Left ventricle myocardium inferior (tissue), 1 donor: Measurements from ENCODE around the gene COX6B1. TPM values are rescaled to one million over a fixed set of nuclear protein-coding genes. Genes with fewer than 3 reads are reported as not detected.

Experiments
- DNase-seq: peaks from one replicate; pipeline ENCODE4 v3.0.0-alpha.2; 2020
- H3K27ac ChIP-seq: fragments of 200-600 bp; replicated peaks from 2 replicates; pipeline ENCODE4 v1.8.0; 2021
- H3K27me3 ChIP-seq: fragments of 200-600 bp; 2 replicates; pipeline ENCODE4 v1.8.0; 2021; ENCODE audit warnings: low read depth
- H3K36me3 ChIP-seq: fragments of 200-600 bp; 2 replicates; pipeline ENCODE4 v1.8.0; 2021
- H3K4me1 ChIP-seq: fragments of 200-600 bp; 2 replicates; pipeline ENCODE4 v1.8.0; 2021
- H3K4me3 ChIP-seq: fragments of 200-600 bp; 2 replicates; pipeline ENCODE4 v1.8.0; 2021; ENCODE audit warnings: mild to moderate bottlenecking, moderate library complexity
- H3K9me3 ChIP-seq: fragments of 200-600 bp; replicated peaks from 2 replicates; pipeline ENCODE4 v1.8.0; 2021
- intact Hi-C: fragments of 100-400 bp; cut with micrococcal nuclease; formaldehyde crosslinking; loops from one replicate; pipeline ENCODE4 v1.11.0; 2022
- total RNA-seq: library from RNA; stranded (reverse); fragmentation: NEBNext Ultra II Directional; extraction: Animal tissue kit (Norgen Biotek cat#: 25700); gene quantifications from one replicate; pipeline ENCODE4 v1.2.1, GENCODE V29; 2021
- TF ChIP-seq, protein P1 (sequence below): fragments of 200-600 bp; IDR thresholded peaks from 2 replicates; pipeline ENCODE4 v1.8.0; 2021; ENCODE audit warnings: antibody characterized with exemption, mild to moderate bottlenecking, borderline replicate concordance
- donor health status: DM: no; HTN: yes; CAD: no; lungs with severe emphysema.

COX6B1 gene
- total RNA-seq, 1 donor from 2014 or later, result 1,365 TPM

DNA sequence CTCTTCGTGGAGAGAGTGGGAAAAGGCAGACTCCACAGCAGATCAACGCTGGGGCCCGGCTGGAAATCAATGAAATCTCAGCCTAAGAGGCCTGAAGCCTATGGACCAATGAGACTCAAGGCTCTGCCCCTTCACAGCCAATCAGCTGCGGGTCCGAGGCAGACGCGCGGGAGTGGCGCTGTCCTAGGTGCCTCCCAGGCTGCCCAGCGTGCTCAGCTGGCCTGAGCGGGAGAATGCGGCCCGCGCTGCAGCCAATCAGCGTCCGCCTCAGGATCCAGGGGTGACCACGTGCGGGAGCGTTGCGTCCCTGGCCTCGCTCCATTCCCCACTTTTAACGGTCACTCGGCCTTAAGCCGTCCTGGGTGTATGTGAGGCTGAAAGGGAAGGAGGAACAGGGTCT is 56.1 kb downstream of the COX6B1 start, which contains the start of gene ZBTB32:
ZBTB32 (plus strand) TSS at position 341 of the 400 bp plus-strand sequence. CDS start 10,069 bp downstream, outside the sequence.
- TF ChIP-seq, protein P1, sequence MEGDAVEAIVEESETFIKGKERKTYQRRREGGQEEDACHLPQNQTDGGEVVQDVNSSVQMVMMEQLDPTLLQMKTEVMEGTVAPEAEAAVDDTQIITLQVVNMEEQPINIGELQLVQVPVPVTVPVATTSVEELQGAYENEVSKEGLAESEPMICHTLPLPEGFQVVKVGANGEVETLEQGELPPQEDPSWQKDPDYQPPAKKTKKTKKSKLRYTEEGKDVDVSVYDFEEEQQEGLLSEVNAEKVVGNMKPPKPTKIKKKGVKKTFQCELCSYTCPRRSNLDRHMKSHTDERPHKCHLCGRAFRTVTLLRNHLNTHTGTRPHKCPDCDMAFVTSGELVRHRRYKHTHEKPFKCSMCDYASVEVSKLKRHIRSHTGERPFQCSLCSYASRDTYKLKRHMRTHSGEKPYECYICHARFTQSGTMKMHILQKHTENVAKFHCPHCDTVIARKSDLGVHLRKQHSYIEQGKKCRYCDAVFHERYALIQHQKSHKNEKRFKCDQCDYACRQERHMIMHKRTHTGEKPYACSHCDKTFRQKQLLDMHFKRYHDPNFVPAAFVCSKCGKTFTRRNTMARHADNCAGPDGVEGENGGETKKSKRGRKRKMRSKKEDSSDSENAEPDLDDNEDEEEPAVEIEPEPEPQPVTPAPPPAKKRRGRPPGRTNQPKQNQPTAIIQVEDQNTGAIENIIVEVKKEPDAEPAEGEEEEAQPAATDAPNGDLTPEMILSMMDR, result no peak
- Histone ChIP-seq H3K36me3 (no peaks in the 10 kb centered on the region), H3K27me3 (peaks cover 31% of the 10 kb centered on the region), H3K27ac (no peak within 1 kb of the TSS), H3K4me1 (peaks cover 16% of the 10 kb centered on the region), H3K9me3 (no peaks in the 10 kb centered on the region), H3K4me3 (no peak within 1 kb of the TSS)
- DNase-seq, result no peak
- intact Hi-C loops, result no loop called here

Other genes starting within 250 kb of the COX6B1 start
- gene FFAR2, start 200.1 kb upstream of the COX6B1 start, total RNA-seq, result 0.27 TPM
- gene KRTDAP, start 157.9 kb upstream of the COX6B1 start, total RNA-seq, result not detected
- 7.9 TPM for gene DMKN, start 134.7 kb upstream of the COX6B1 start, total RNA-seq
- not detected for gene SBSN, start 120.0 kb upstream of the COX6B1 start, total RNA-seq
- gene GAPDHS, start 114.9 kb upstream of the COX6B1 start, total RNA-seq, result not detected
- gene TMEM147, start 102.7 kb upstream of the COX6B1 start, total RNA-seq, result 84.3 TPM
- gene ATP4A, start 84.7 kb upstream of the COX6B1 start, total RNA-seq, result not detected
- gene PMIS2, start 62.1 kb upstream of the COX6B1 start, total RNA-seq, result not detected
- gene HAUS5, start 35.6 kb upstream of the COX6B1 start, total RNA-seq, result 3.7 TPM
- gene RBM42, start 19.3 kb upstream of the COX6B1 start, total RNA-seq, result 52.7 TPM
- 0.33 TPM for gene ETV2, start 6.6 kb upstream of the COX6B1 start, total RNA-seq
- not detected for gene UPK1A, start 18.2 kb downstream of the COX6B1 start, total RNA-seq
- not detected for gene ZBTB32, start 56.2 kb downstream of the COX6B1 start, total RNA-seq
- gene KMT2B, start 69.7 kb downstream of the COX6B1 start, total RNA-seq, result 12.8 TPM
- 4.9 TPM for gene IGFLR1, start 94.1 kb downstream of the COX6B1 start, total RNA-seq
- 24.9 TPM for gene U2AF1L4, start 97.1 kb downstream of the COX6B1 start, total RNA-seq
- gene PSENEN, start 97.3 kb downstream of the COX6B1 start, total RNA-seq, result 43.1 TPM
- gene LIN37, start 100.3 kb downstream of the COX6B1 start, total RNA-seq, result 6.2 TPM
- gene HSPB6, start 108.7 kb downstream of the COX6B1 start, total RNA-seq, result 899 TPM
- gene PROSER3, start 109.9 kb downstream of the COX6B1 start, total RNA-seq, result 4.8 TPM
- 3.8 TPM for gene ARHGAP33, start 127.2 kb downstream of the COX6B1 start, total RNA-seq
- gene PRODH2, start 164.5 kb downstream of the COX6B1 start, total RNA-seq, result not detected
- not detected for gene NPHS1, start 204.2 kb downstream of the COX6B1 start, total RNA-seq
- gene KIRREL2, start 208.6 kb downstream of the COX6B1 start, total RNA-seq, result not detected
- 23.9 TPM for gene APLP1, start 220.3 kb downstream of the COX6B1 start, total RNA-seq